NCI-H2196 (cell line): Measurements from ENCODE around the gene HPCAL1.

Experiments
- DNase-seq: peaks from one replicate; lab custom pipeline; 2025; ENCODE audit not compliant: unreplicated experiment; lab: John Stamatoyannopoulos, UW

Gene HPCAL1

DNA sequence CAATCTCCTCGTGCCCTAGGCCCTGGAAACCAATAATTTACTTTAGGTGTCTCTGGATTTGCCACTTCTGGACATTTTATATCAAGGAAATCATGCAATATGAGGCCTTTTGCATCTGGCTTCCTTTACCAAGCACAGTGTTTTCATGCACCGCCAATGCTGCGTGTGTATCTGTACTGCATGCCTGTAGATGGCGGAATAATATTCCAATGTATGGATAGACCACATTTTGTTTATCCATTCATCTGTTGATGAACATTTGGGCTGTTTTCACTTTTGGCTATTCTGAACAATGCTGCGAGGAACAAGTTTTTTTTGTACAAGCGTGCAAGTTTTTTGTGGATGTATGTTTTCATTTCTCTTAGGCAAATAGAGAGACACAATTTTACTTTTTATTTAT, 18.9 kb downstream of the HPCAL1 start:
- no peak for DNase-seq

DNA sequence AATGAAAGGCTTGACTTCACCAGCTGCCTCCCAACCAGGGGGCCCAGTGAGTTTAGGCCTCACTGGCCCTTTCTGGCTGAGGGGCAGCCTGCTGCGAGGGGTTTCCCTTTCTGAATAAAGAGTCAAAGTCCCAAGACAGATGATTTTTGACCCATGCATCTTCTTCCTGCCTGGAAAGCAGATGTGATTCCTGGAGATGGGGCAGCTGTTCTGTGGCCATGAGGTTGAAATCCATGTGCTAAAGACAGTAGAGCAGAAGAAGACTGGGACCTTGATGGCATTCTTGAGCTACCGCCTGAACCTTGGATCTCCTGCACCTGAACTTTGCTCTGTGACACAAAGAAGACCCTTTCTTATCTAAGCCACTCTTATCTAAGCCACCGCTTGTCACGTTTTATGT, 19.8 kb downstream of the HPCAL1 start:
- DNase-seq, result no peak

DNA sequence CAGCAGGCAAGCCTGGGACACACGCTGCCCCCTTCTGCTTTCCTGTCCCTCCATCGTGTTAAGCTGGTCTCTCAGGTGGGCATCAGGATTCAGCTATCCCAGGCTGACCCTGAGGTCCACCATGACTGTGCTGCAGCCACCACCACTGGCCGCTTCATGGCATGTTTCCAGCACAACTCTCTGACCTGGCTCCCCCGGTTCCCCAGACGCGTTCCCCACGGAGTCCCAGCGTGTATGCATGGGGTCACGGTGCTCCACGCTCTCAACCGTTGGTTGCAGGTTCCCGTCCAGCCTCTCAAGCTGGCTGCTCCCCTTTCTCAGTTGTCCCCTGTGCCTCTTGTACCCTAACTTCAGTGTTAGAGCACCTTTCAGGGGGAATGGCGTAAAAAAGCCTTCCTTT, 20.3 kb downstream of the HPCAL1 start:
- no peak for DNase-seq

DNA sequence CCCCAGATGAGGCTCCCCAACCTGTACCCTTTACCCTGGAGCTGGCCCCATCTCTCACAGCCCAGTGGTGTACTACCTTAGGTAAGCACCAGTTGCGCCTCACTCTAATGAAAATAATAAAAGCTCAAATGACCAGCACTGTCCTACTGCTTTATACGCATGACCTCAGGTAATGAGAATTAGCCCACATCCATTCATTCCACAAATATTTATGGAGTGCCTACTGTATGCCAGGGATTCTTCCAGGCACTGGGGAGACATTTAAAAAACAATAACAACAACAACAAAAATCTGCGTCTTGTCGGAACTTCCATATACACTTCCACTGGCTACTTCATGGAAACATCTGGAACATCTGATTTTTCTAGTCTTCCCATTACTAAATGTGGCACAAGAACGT, 20.8 kb downstream of the HPCAL1 start:
- no peak for DNase-seq

DNA sequence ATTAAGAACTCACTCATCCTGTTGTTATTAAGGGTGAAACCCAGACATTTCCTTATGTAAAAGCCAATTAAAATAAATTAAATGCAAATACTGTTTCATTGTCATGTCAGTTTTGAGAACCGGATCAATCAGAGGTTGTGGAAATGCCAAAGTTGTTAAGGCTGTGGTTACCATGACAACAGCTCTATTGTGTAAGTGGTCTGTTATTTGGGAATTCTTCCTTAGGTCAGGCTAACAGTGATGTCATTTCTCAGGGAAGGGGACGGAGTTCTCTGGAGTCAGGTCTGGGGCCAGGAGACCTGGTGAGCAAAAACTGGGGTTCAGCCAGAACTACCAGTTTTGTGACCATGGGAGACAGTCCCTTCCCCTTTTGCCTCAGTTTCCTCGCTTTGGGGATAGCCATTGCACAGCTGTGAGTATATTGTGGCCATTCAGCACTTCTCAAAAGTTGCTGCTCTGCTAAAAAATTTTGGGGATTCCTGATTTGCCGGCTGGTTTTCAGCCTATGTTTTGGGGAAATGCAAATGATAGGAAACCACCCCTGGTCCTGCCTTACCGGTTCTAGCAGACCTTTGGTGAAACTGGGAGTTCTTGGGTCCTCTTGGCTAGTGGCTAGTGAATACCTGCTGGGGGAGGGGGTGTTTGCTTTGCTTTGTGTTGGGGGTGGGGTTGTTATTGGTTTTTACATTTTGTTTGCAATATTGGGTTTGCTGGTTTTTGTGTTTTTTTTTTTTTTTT, 21.6 kb downstream of the HPCAL1 start:
- no peak for DNase-seq

DNA sequence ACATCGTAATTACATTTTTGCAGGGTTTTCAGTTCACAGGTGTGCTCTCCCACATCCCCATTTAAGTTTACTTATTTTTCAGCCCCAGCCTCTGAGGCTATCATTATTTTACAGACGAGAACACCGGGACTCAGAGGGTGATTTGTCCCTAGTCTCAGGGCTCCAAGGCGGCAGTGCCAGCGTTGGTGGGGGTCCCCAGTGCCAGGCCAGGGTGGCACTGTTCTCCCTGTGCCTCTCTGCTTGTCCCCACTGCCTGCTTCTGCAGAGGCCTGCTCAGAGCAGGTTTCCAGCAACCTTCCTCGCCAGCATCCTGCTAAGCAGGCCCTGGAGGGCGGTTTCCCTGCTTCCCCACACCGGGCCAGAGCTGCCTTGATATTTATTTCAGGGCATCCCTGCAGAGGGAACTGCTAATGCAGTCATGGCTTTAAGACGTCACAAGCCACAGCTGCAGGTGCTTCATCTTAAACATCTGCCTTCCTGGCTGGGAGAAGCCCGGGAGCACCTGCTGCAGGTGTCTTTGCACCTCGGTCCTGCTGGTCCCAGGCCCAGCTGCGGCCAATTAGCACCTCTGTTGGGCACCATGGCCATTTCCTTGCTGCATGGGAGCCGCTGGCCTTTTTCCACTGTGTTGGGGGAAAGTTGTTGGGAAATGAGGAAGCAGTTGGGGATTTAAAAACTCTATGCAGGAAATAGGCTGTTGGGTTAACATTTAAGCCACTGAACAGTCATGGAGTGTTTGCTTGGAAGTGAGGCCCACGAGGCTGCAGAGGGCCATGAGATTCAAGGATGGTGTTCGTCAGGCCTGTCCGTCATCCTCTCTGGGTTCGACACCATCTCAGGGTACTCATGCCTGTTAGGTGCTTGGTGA, 22.8 kb downstream of the HPCAL1 start:
- DNase-seq, result peak; percentile 76

DNA sequence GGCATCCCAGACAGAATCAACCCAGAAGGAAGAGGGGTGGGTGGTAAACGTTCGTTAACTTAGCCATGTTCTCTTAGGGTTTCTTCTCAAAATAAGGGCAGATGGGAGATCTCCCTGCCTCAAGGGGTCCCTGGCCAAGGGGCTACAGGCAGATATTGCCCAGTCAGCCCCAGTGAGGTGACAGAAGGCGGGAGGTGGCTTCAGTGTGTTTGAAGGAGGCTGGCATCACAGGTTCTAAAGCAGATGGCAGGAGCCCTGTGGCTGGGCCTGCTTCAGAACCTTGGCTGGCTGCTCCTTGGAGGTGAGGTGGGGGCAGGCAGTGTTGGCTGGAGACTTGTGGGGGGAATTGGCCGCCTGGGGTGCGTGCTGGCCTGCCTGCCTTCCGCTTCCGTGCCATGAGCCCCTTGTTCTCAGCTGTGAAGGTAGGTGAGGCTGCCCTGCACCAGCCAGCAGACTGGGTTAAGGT, 23.5 kb downstream of the HPCAL1 start:
- DNase-seq, result no peak

DNA sequence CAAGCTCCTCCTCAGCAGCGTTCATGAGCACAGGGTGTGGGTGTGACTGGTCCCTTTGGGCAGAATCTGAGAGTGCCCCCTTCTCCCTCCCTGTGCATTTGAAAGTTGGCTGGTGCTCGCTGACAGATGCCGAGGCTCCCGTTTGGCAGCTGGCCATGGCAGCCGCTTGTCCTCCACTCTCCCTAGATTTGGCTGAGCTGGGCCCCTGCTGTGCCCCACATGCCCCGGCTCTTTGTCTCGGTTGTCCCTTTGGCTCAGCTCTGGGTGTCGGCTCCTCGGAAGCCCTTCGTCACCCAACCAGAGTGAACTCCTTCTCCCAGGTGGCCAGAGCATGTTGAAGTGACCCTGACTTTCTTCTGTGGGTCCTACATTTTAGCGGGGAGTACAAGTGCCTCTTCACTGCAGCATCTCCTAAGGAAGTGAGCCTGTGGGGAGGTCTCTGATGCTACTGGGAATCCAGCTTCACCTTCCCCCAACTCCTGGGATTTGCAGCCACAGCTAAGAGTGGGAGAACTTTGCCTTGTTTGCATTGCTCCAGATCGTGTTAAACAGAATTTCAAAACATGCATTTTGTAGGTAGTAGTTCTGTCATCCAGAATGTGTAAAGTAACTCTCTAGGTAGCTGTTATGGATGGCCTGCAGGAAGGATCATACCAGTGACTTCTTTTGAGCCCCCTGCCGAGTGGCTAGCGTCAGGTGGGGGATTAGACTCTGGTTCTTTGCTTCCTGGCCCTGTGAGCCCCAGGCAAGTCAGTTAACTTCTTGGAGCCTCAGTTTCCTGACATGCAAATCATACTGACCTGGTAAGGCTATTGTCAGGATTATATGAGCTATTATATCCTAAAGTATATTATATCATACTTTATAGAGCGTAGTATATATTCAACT, 24.2 kb downstream of the HPCAL1 start:
- DNase-seq, result peak; percentile 45

DNA sequence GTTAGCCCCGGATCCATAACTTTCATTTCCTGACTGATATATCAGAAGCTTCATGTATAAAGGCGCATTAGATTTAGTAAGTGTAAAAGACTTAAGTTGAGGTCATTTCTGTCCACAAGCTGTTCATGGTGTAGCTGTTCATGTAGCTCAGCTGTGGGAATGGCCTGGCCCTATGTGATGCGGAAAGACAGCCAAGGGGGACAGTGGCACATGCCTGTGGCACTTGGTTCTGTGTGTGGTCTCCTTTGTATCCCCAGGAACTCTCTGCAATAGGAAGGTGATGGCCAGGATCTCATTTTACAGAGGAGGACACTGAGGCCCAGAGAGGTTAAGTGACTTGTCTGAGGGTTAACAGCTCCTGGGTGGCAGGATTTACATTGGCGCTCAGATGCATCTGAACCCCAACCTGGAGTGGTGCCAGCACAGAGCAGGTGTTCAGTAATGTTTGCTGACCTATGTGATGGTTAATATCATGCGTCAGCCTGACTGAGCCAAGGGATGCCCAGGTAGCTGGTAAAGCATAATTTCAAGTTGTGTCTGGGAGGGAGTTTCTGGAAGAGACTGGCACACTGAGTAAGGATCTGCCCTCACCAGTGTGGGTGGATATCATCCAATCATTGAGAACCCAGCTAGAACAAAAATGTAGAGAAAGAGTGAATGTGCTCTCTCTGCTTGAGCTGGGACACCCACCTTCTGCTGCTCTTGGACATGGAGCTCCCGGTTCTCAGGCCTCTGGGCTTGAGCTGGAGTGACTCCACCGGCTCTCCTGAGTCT, 25.4 kb downstream of the HPCAL1 start:
- peak; percentile 57 for DNase-seq

DNA sequence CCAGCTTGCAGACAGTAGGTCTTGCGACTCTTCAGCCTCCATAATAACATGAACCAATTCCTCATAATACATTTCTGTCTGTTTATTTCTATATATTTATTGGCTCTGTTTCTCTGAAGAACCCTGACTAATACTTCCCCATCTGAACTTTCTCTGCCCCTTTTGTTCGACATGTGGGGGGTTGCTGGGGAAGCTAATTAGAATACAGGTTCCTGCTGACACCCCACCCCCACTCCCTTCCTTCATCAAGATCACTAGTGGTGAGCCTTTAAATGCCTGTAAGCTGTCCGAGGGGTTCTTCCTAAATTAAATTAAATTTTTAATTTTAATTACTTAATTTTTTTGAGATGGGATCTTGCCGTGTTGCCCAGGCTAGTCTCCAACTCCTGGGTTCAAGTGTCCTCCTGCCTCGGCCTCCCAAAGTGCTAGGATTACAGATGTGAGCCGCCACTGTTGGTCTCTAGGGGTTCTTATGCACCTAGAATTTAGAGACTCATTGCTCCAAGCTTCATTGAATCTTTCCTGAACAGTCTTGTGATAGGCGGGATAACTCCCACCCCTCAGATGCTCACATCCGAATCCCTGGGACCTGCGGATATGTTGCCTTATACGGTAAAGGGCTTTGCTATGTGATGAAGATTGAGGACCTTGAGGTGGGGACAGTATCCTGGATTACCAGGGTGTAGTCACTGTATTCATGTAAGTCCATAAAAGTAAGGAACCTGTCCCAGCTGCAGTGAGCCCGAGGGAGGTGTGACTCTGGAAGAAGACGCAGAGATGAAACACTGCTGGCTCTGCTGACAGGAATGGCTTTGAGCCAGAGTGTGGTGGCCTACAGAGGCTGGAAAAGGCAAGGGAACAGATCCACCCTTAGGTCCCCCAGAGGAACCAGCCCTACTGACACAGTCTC, 26.2 kb downstream of the HPCAL1 start:
- no peak for DNase-seq

DNA sequence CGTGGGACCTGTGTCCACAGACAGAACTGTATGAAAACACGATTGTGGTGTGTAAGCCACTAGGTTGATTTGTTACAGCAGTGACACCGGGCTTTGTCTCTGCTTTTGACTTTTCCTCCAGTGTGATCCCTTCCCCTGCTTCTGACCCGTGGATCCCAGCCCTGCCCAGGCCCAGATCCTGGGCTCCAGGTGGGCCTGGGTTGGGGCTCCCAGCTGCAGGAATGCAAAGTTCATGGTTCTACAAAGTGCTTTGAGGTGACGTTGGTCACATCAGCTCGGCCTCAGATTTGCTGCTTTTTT, 26.8 kb downstream of the HPCAL1 start:
- DNase-seq, result no peak

DNA sequence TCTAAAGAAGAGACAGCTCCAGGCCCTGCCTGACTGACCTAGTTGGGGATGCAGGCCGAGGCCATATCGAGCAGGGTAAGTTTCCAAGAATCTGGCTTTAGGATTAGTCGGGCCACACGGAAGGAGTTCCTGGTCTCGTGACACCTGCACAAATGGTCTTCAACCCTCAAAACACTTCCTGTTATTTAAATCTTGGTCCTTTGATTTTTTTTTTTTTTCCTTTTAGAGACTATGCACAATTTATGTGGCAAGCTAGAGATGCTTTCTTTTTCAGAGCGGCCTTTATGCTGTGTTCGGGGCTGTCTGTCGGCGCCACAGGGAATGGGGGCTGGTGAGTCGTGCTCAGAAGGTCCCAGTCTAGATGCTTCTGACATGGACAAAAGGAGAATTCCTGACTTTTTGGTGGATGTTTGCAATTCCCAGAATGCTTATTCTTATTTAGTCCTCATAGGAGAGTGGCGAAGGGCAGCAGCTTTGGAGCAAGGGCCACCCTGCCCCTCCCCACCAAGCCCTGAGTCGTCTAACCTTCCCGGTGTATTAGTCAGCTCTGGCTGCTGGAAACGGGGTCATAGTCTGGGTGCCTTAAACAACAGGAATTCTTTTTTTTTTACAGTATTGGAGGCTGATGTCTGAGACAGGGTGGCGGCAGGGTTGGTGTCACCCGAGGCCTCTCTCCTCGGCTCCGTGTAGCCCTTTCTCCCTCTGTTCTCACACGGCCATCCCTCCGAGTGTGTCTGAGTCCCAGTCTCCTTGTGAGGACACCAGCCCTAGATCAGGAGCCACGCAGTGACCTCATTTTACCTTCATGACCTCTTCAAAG, 27.4 kb downstream of the HPCAL1 start:
- no peak for DNase-seq

DNA sequence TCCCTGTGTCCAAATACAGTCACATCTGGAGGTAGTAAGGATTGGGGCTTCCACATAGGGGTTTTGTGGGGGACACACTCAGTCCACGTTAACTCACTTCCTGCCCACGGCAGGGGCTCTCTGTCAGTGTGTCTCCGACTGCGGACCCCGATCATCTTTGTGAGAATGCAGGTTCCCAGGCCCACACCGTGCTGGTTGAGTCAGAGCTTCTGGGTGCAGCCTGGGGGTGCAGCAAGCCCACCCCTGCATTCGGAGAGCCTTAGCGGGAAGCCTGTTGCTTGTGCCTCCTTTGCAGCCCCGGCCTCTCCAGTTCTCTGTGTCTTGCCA, 28.0 kb downstream of the HPCAL1 start:
- DNase-seq, result no peak

DNA sequence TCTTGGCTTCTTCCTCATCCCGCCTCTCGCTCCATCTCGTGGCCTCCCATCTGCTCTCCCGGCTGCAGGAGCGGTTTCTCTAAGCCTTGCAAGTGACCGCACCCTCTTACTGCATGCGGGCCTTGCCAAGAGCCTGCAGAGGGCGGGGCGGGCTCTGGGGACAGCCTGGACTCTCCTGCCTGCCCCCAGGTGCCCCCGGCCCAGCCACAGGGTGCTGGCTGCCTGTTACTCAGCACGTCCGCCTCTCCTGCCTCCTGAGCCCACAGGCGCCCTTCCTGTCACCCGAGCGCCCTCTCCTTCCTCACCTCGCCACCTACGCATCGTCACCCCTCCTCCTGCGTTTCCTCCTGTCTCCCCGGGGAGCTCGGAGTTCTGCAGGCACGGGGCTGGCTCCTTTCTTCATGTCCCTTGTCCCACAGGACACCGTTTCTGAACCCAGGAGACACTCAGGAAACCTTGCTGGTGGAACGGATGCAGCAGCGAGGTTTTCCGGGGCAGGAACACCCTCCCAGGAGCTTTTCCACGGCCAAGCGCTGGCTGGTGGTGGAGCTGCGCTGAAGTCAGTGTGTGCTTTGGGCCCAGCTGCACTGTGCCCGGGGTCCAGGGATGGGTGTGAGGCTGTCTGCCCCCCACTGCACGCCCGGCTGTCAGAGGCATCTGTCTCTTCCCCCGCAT, 28.5 kb downstream of the HPCAL1 start:
- DNase-seq, result no peak

DNA sequence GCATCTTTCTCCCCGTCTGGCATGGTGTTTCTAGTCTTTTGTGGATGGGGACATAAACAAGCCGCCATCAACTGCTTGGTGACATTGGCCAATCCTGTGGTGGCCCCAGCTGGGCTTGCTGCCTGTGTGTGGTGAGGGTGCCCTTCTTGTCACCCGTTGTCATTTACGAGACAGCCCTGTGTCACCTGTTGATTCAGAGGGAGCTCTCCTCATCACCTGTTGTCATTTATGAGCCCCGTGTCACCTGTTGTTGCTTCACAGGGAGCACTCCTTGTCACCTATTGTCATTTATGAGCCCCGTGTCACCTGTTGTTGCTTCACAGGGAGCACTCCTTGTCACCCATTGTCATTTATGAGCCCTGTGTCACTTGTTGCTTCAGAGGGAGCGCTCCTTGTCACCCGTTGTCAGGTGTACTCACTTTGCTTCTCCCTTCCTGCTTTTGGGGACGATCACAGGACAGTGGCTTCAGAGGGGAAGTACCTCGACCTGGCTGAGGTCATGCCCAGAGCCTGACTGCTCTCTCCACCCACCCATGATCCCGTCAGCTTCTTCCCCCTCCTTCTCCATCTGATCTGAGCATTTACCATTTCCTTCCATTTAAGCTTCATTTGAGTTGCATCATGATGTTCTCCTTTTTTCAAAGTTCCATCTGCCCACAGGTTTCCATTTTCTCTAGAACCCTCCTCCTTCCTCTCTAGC, 29.1 kb downstream of the HPCAL1 start:
- DNase-seq, result no peak

DNA sequence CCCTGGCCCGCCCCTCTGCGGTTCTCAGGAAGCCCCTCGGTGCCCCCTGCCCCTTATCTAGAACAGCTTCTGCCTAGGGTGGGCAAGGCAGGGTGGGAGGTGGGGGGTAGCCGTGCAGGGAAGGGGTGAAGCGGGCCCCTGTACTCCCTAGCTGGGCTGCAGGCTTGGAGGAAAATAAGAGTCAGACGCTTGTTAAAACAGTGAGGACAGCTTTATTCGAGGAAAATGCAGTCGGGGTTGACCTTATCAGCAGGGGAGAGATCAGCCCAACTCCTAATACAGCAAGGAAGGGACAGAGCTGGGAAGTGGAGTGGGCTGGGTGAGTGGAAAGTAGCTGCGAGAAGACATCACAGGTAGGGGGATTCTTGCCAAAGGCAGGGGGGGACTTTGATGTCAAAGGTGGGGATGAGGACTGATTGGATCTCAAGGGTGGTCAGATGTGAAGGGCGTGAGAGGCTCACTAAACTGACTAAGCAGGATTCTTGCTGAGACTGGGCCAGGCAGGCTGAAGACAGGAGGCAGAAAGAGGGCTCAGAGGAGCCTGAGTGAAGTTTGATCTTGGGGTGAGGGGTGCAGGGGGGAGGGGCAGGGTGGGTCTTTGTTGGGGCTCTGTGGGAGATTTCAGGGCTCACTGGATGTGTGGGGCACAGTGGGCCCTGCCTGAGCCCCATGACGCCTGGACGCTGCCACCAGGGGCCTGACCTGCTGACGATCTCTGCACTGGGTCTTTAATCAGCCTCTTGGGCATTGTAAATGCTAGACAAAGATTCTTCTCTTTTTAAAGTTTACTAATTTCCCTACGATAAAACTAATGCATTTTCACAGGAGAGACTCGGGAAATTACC, 29.9 kb downstream of the HPCAL1 start:
- no peak for DNase-seq

DNA sequence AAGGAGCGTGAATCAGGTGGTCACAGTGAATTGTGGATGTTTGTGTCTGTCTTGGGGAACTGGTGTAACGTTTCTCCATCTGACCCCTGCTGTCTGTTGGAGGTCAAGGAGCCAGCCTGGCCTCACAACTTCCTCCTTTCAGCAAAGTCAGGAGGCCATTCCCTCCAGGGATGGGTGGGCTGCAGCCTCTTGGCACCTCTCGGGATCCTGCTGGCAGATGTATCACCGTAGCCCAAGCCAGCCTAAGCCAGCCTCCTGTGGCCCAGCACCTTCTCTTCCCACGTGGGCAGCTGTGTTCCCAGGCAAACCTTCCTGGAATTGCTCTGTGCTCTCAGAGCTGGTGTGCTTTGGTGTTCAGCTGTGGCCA, 30.5 kb downstream of the HPCAL1 start:
- DNase-seq, result no peak
